Dendritic cell treated with granulocyte-macrophage colony-stimulating factor and Interleukin-4, amounts not matched to agents 40 ng/mL and 50 ng/mL, for 4 days (primary cell): ENCODE data around the gene RANBP17.
"Not testable (repeated sequence)": the region's sequence is repeated elsewhere in the genome, so short reads cannot be mapped to it uniquely, and the experiment has no call there.

Experiments used
- H3K27ac Mint-ChIP-seq: one replicate; pipeline ENCODE4 v1.8.0; 2022; ENCODE audit warnings: mild to moderate bottlenecking, mixed read lengths
- H3K27me3 Mint-ChIP-seq: one replicate; pipeline ENCODE4 v1.8.0; 2022; ENCODE audit warnings: mild to moderate bottlenecking, mixed read lengths
- H3K36me3 Mint-ChIP-seq: one replicate; pipeline ENCODE4 v1.8.0; 2022; ENCODE audit warnings: low read depth, mixed read lengths
- H3K4me1 Mint-ChIP-seq: one replicate; pipeline ENCODE4 v1.8.0; 2022; ENCODE audit warnings: low read depth, mixed read lengths
- H3K4me3 Mint-ChIP-seq: one replicate; pipeline ENCODE4 v1.8.0; 2022; ENCODE audit warnings: mild to moderate bottlenecking, moderate library complexity, mixed read lengths
- H3K9me3 Mint-ChIP-seq: one replicate; pipeline ENCODE4 v1.8.0; 2022; ENCODE audit warnings: mixed read lengths
- intact Hi-C: fragments of 100-400 bp; cut with micrococcal nuclease; formaldehyde crosslinking; loops from one replicate; pipeline ENCODE4 v1.15.0; 2022

RANBP17 gene

GRCh38 chr5:171029401-171029800 is 167.6 kb downstream of the RANBP17 start:
- H3K4me1 Mint-ChIP-seq, result no peaks in the 10 kb centered on the region
- H3K36me3 Mint-ChIP-seq, result no peaks in the 10 kb centered on the region
- peaks cover 10% of the 10 kb centered on the region for H3K9me3 Mint-ChIP-seq
- intact Hi-C loops, result no loop called here
- no peak overlapping the region for H3K27ac Mint-ChIP-seq
- H3K27me3 Mint-ChIP-seq, result no peaks in the 10 kb centered on the region
- H3K4me3 Mint-ChIP-seq, result no peak overlapping the region

DNA sequence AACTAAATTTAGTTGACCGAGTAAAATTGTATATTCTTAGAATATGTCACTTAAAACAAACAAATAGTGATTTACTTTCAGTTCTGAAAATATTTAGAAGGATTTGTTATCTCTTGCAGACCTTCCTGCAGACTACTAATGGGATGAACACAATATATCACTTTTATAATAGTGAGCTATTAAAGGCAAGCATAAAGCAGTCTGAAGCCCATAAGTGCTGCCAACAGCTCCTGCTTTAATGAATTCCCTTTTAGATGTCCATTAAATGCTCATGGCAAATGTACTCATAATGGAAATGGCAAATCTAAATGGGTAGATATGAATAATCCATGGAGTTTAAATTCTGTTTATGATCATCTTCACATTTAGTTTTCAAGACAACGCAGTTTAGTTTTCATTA is 170.2 kb downstream of the RANBP17 start:
- H3K9me3 Mint-ChIP-seq, result no peaks in the 10 kb centered on the region
- no peak overlapping the region for H3K4me3 Mint-ChIP-seq
- intact Hi-C loops, result no loop called here
- H3K27ac Mint-ChIP-seq, result no peak overlapping the region
- H3K36me3 Mint-ChIP-seq, result no peaks in the 10 kb centered on the region
- no peaks in the 10 kb centered on the region for H3K27me3 Mint-ChIP-seq
- no peaks in the 10 kb centered on the region for H3K4me1 Mint-ChIP-seq

DNA sequence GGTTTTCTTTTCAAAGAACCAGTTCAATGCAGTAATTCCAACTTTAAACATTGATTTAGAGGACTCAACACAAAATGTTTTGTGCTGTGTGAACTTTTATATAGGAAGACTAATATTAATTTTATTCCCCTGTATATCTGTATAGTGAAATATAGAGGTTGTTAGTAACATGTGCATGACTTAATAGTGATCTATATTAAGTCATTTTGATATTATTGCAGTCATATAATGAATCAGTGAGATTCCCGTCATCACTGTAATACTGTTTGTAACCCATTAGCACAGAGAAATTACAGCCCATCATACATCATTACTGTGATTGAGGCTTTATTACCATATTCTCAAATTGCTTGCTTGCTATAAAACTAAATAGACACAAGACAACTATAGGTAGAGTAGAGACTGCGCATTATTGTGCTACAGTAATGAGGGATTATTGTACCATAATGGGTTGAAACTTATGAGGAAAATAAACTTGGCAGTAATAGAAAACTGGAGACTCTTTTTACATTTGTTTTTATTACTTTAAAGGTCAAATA is 170.7 kb downstream of the RANBP17 start:
- Mint-ChIP-seq H3K4me3 (no peak overlapping the region), H3K4me1 (no peaks in the 10 kb centered on the region), H3K27ac (no peak overlapping the region), H3K9me3 (no peaks in the 10 kb centered on the region), H3K27me3 (no peaks in the 10 kb centered on the region), H3K36me3 (no peaks in the 10 kb centered on the region)
- intact Hi-C loops, result no loop called here

GRCh38 chr5:171041893-171042292 is 180.1 kb downstream of the RANBP17 start:
- H3K4me3 Mint-ChIP-seq, H3K4me1 Mint-ChIP-seq, H3K27me3 Mint-ChIP-seq, H3K36me3 Mint-ChIP-seq, intact Hi-C loops, H3K27ac Mint-ChIP-seq: not testable (repeated sequence)
- H3K9me3 Mint-ChIP-seq, result peaks cover 13% of the 10 kb centered on the region

- Mint-ChIP-seq H3K9me3 (peaks cover 23% of the 10 kb centered on the region), H3K27ac (no peak overlapping the region), H3K4me1 (no peaks in the 10 kb centered on the region), H3K36me3 (no peaks in the 10 kb centered on the region), H3K27me3 (no peaks in the 10 kb centered on the region), H3K4me3 (no peak overlapping the region)
- intact Hi-C loops, result no loop called here
These were observed 189.1 kb downstream of the RANBP17 start for GRCh38 chr5:171050916-171051315.

DNA sequence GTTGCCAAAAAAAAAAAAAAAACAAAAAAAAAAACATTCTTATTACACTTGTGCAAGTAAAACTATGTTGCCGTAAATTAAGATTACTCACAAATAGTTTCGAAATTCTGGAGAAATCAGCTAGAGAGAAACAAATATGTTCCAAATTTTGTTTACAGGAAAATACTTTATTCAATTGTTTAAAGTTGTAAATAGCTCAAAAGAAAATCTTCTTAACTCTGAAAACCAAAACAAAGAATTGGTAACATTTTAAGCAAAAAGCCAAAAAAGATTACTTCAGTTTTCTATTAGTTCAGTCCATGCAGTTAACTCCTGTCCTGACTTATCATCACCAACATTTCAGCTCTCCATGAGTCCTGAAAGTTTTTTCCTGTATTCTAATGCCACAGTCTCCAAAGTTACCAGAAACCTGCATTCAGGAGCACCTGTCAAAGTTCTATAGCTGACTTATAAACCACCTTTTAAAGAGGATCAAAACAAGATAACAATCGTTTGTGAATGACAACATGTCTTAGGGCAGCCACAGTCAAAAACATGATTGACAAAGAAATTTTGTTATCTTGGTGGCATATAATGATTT is 194.1 kb downstream of the RANBP17 start:
- H3K27me3 Mint-ChIP-seq, result no peaks in the 10 kb centered on the region
- H3K9me3 Mint-ChIP-seq, result peaks cover 31% of the 10 kb centered on the region
- intact Hi-C loops, result no loop called here
- no peaks in the 10 kb centered on the region for H3K4me1 Mint-ChIP-seq
- no peak overlapping the region for H3K27ac Mint-ChIP-seq
- no peak overlapping the region for H3K4me3 Mint-ChIP-seq
- no peaks in the 10 kb centered on the region for H3K36me3 Mint-ChIP-seq

DNA sequence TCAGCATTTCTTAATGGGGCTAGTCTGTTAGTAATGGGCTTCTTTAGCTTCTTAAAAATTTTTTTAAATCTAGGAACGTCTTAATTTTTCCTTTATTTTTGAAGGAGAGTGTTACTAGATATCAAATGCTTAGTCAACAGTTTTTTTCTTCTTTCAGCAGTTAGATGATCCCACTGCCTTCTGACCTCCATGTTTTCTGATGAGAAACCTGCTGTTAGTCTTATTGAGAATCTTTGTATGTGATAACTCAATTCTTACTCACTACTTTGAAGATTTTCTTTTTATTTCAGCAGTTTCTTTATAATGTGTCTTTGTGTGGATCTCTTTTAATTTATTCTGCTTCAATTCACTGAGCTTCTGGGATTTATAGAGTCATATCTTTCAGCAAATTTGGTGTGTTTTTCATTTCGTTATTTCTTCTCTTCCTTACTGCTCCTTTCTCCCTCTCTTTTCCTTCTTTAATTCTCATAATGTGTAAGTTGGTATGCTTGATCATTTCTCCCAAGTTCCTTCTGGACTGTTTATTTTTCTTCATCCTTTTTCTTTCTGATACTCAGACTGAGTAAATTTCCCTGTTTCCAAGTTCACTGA is 205.8 kb downstream of the RANBP17 start:
- intact Hi-C loops, result no loop called here
- Mint-ChIP-seq H3K4me3 (no peak overlapping the region), H3K27me3 (no peaks in the 10 kb centered on the region)

DNA sequence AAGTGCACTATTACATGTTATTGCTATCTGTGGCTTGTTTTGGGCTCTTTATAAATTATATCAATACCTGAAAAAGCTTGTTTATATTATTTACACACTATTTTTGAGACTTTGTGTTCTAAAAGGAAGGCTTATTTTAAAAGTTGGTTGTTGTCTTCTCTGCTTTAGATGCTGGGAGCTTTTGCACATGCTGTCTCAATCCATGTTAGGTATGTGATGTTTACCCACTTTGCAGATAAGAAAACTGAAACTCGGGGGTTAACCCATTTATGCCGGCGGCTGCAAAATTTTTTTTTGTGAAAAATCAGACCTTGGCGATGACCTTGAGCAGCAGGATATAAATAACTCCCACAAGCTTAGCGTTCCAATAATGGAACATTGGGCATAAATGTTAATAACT is 212.9 kb downstream of the RANBP17 start:
- H3K4me1 Mint-ChIP-seq, result no peaks in the 10 kb centered on the region
- H3K9me3 Mint-ChIP-seq, result peaks cover 6% of the 10 kb centered on the region
- H3K4me3 Mint-ChIP-seq, result no peak overlapping the region
- intact Hi-C loops, result no loop called here
- no peaks in the 10 kb centered on the region for H3K27me3 Mint-ChIP-seq
- no peak overlapping the region for H3K27ac Mint-ChIP-seq
- no peaks in the 10 kb centered on the region for H3K36me3 Mint-ChIP-seq

More for the DNA sequence above, 205.8 kb downstream of the RANBP17 start:
- Mint-ChIP-seq H3K9me3 (peaks cover 60% of the 10 kb centered on the region), H3K36me3 (no peaks in the 10 kb centered on the region), H3K4me1 (no peaks in the 10 kb centered on the region), H3K27ac (no peak overlapping the region)

DNA sequence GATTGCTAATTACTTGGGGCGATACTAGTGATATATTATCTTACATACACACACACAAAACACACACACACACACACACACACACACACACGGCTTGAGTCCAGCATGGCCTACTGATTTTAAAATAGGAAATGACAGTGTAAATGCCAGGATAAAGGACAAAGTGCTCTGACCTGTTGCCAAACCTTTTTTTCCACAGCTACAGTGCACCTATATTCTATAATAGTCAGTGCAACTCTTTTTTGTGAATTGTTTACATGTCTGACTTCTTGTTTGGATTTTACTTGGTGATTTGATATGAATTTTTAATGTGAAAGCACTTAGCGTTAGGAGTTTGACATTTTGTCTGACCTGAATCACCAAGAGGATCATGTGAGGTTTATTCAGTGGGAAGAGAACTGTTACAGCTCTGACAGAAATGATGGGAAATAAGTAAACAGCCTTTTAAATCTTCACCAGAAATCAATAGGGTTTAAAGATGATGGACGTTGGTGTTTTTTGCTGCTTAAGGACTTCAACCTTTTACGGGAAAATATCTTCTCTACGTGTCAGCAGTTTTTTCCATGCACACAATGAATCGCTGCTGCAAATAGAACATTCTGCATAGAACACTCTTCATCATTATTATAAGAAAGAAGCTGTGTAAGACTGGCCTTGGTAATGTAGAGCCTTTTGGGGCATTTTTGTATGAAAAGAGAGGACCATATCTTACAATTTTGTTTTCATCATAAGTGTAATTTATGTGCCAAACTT is 218.5 kb downstream of the RANBP17 start:
- Mint-ChIP-seq H3K27ac (no peak overlapping the region), H3K36me3 (no peaks in the 10 kb centered on the region), H3K27me3 (no peaks in the 10 kb centered on the region), H3K9me3 (peaks cover 6% of the 10 kb centered on the region), H3K4me1 (no peaks in the 10 kb centered on the region), H3K4me3 (no peak overlapping the region)
- intact Hi-C loops, result no loop called here

GRCh38 chr5:171081319-171081718 is 219.5 kb downstream of the RANBP17 start:
- intact Hi-C loops, result no loop called here
- Mint-ChIP-seq H3K27ac (no peak overlapping the region), H3K27me3 (no peaks in the 10 kb centered on the region), H3K4me3 (no peak overlapping the region), H3K4me1 (no peaks in the 10 kb centered on the region), H3K9me3 (peaks cover 6% of the 10 kb centered on the region), H3K36me3 (no peaks in the 10 kb centered on the region)

- peaks cover 32% of the 10 kb centered on the region for H3K9me3 Mint-ChIP-seq
- no peak overlapping the region for H3K27ac Mint-ChIP-seq
- no peaks in the 10 kb centered on the region for H3K36me3 Mint-ChIP-seq
- no peak overlapping the region for H3K4me3 Mint-ChIP-seq
- no peaks in the 10 kb centered on the region for H3K27me3 Mint-ChIP-seq
- intact Hi-C loops, result no loop called here
- no peaks in the 10 kb centered on the region for H3K4me1 Mint-ChIP-seq
These were observed 230.4 kb downstream of the RANBP17 start for GRCh38 chr5:171092194-171092593.

- Mint-ChIP-seq H3K4me3 (no peak overlapping the region), H3K4me1 (no peaks in the 10 kb centered on the region), H3K27ac (no peak overlapping the region), H3K9me3 (peaks cover 27% of the 10 kb centered on the region), H3K36me3 (no peaks in the 10 kb centered on the region), H3K27me3 (no peaks in the 10 kb centered on the region)
- intact Hi-C loops, result no loop called here
These were observed 231.8 kb downstream of the RANBP17 start for GRCh38 chr5:171093598-171093997.

GRCh38 chr5:171094356-171094755 is 232.5 kb downstream of the RANBP17 start:
- no peak overlapping the region for H3K4me3 Mint-ChIP-seq
- no peaks in the 10 kb centered on the region for H3K36me3 Mint-ChIP-seq
- no peak overlapping the region for H3K27ac Mint-ChIP-seq
- H3K9me3 Mint-ChIP-seq, result peaks cover 30% of the 10 kb centered on the region
- H3K27me3 Mint-ChIP-seq, result no peaks in the 10 kb centered on the region
- intact Hi-C loops, result no loop called here
- H3K4me1 Mint-ChIP-seq, result no peaks in the 10 kb centered on the region

DNA sequence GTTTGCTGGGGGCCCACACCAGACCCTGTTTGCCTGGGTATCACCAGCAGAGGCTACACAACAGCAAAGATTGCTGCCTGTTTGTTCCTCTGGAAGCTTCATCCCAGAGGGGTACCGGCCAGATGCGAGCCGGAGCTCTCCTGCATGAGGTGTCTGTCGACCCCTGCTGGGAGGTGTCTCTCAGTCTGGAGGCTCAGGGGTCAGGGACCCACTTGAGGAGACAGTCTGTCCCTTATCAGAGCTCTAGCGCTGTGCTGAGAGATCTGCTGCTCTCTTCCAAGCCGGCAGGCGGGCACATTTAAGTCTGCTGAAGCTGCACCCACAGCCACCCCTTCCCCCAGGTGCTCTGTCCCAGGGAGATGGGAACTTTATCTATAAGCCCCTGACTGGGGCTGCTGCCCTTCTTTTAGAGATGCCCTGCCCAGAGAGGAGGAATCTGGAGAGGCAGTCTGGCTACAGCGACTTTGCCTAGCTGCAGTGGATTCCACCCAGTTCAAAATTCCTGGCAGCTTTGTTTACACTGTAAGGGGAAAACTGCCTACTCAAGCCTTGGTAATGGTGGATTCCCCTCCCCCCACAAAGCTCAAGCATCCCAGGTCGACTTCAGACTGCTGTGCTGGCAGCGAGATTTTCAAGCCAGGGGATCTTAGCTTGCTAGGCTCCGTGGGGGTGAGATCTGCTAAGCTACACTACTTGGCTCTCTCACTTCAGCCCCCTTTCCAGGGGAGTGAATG is 241.2 kb downstream of the RANBP17 start:
- Mint-ChIP-seq H3K27me3 (no peaks in the 10 kb centered on the region), H3K4me3 (no peak overlapping the region), H3K36me3 (no peaks in the 10 kb centered on the region), H3K27ac (no peak overlapping the region), H3K4me1 (no peaks in the 10 kb centered on the region), H3K9me3 (peaks cover 28% of the 10 kb centered on the region)
- intact Hi-C loops, result no loop called here
